Kidney (tissue), 14 donors: ENCODE results near the gene HDAC9. TPM values are rescaled to one million over a fixed set of nuclear protein-coding genes. Genes with fewer than 3 reads are reported as not detected.

Source experiments
- DNase-seq, 5 donors: peaks; one replicate each; pipeline ENCODE4 v3.0.0-alpha.2; 2013 to 2020
- FAIRE-seq: peaks from 2 replicates; lab custom pipeline; 2012; peaks lifted over from hg19 to GRCh38; lab: Jason Lieb, UNC
- H3K27ac ChIP-seq, 2 donors: one replicate each; pipeline ENCODE4 v1.7.0; 2013; ENCODE audit warnings: low read depth in 2 of 2, low read length in 2 of 2, inconsistent platforms in 1 of 2
- H3K27me3 ChIP-seq: one replicate; pipeline ENCODE4 v1.7.1; 2013; ENCODE audit warnings: low read length, inconsistent platforms; ENCODE audit not compliant: control insufficient read depth, insufficient read depth
- H3K36me3 ChIP-seq, 3 donors: one replicate each; pipeline versions ENCODE4 v1.7.0 to v1.7.1; 2013; ENCODE audit warnings: low read length in 3 of 3, control low read depth in 1 of 3, inconsistent platforms in 1 of 3; ENCODE audit not compliant: insufficient read depth in 3 of 3, control insufficient read depth in 2 of 3
- H3K4me1 ChIP-seq, 3 donors: one replicate each; pipeline versions ENCODE4 v1.7.0 to v1.7.1; 2013; ENCODE audit warnings: low read length in 3 of 3, inconsistent platforms in 1 of 3, low read depth in 1 of 3; ENCODE audit not compliant: control insufficient read depth in 2 of 3, insufficient read depth in 2 of 3
- H3K4me3 ChIP-seq, 3 donors: one replicate each; pipeline versions ENCODE4 v1.7.0 to v1.8.1; 2013; ENCODE audit warnings: low read length in 3 of 3, control low read depth in 1 of 3, inconsistent platforms in 1 of 3
- H3K9ac ChIP-seq, 3 donors: one replicate each; pipeline versions ENCODE4 v1.7.0 to v1.7.1; 2013; ENCODE audit warnings: low read length in 3 of 3, control low read depth in 1 of 3, inconsistent platforms in 1 of 3
- H3K9me3 ChIP-seq, 3 donors: one replicate each; pipeline versions ENCODE4 v1.7.0 to v1.7.1; 2013; ENCODE audit warnings: low read length in 3 of 3, control low read depth in 1 of 3, inconsistent platforms in 1 of 3; ENCODE audit not compliant: control insufficient read depth in 2 of 3, insufficient read depth in 1 of 3
- intact Hi-C: fragments of 100-400 bp; cut with DNase I; formaldehyde crosslinking; loops from one replicate; pipeline ENCODE4 v1.11.1; 2022
- polyA plus RNA-seq: library from polyadenylated mRNA; stranded (reverse); fragments of 350-450 nt; fragmentation: Illumina TruSeq; extraction: RNeasy Lipid Tissue Mini Kit (QIAGEN cat#74804); gene quantifications from one replicate; pipeline ENCODE4 v1.2.3, GENCODE V29; 2014; ENCODE audit warnings: low read depth, low replicate concordance; ENCODE audit not compliant: insufficient read depth
- total RNA-seq: library from RNA; stranded (reverse); fragmentation: NEBNext Ultra II Directional; extraction: Animal tissue kit (Norgen Biotek cat#: 25700); gene quantifications from one replicate; pipeline ENCODE4 v1.2.1, GENCODE V29; 2021
- TF ChIP-seq, protein P1 (sequence below): IDR thresholded peaks from 3 replicates; pipeline ENCODE4 v1.5.1; 2012; ENCODE audit warnings: mild to moderate bottlenecking, moderate library complexity, borderline replicate concordance; ENCODE audit not compliant: insufficient read depth; ENCODE audit errors: extremely low read depth
- donor health status: control.
- donor health status: control.
- donor health status: control.
- donor health status: control.
- donor health status: control.
- donor health status: DM: yes; HTN: yes; CAD: no.
- donor health status: Normal renal cell carcinoma (clear cell type).

The HDAC9 gene
- total and polyA plus RNA-seq, 2 donors from 2014 or later, result 2.1 to 22.1 TPM

DNA sequence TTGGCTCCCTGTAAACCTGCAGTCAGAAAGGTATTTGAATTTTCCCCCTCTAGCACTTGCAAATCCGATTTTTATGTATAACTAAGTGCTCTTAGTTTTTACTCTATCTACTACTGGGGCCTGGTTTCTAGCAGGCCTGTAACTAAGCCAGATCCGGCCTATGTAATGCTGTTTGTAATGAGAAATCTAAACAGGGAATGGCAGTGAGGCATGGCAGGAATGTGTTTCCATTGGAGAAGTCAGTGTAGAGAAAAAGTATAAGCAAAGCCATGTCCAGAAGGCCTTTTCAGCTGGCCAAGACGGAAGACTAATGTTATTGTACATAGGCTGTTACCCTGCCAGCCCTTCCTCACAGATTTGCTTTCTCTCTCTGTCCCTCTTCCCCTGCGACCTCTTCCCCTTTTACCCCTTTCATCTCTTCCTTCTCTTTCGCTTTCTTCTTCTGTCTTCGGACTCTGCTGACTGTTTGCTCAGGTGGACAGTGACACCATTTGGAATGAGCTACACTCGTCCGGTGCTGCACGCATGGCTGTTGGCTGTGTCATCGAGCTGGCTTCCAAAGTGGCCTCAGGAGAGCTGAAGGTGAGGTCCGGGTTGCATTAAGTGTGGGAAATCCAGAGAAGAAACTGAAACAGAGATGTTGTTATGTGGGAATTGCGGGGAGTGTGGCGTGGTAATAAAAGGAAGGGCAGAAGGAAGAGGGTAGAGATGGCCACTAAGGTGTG lies 297.5 kb downstream of the HDAC9 start:
- Histone ChIP-seq H3K36me3 (no peaks in the 10 kb centered on the region), H3K27ac (no peak overlapping the region), H3K4me3 (no peak overlapping the region), H3K9me3 (no peaks in the 10 kb centered on the region), H3K27me3 (no peaks in the 10 kb centered on the region), H3K9ac (no peak overlapping the region), H3K4me1 (peaks cover 0 to 4% (median 0%) of the 10 kb centered on the region in 3 donors)
- no peak for FAIRE-seq
- intact Hi-C loops, result no loop called here
- TF ChIP-seq, protein P1, sequence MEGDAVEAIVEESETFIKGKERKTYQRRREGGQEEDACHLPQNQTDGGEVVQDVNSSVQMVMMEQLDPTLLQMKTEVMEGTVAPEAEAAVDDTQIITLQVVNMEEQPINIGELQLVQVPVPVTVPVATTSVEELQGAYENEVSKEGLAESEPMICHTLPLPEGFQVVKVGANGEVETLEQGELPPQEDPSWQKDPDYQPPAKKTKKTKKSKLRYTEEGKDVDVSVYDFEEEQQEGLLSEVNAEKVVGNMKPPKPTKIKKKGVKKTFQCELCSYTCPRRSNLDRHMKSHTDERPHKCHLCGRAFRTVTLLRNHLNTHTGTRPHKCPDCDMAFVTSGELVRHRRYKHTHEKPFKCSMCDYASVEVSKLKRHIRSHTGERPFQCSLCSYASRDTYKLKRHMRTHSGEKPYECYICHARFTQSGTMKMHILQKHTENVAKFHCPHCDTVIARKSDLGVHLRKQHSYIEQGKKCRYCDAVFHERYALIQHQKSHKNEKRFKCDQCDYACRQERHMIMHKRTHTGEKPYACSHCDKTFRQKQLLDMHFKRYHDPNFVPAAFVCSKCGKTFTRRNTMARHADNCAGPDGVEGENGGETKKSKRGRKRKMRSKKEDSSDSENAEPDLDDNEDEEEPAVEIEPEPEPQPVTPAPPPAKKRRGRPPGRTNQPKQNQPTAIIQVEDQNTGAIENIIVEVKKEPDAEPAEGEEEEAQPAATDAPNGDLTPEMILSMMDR, result no peak
- peak in 4 of 5 donors; percentile 34 to 81 (median 68) for DNase-seq

DNA sequence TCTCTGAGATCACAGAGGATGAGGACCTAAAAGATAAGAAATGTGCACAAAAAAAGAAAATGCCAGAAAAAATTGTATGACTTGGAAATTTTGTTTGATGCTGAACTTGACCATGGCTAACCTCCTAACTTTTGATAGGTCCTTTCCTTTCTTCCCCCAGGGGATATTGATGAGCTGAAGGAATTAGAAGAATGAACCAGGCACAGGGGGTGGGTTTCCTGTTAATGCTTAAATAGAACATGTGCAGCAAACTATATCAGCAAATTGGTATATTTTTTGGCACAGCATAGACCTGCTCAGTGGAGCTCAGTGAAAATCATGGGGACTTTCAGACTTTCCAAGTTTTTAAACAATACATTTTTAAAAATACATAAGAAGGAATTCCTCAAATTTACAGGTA lies 300.7 kb downstream of the HDAC9 start:
- no peak overlapping the region for H3K4me3 ChIP-seq
- intact Hi-C loops, result no loop called here
- peaks cover 0 to 4% (median 0%) of the 10 kb centered on the region in 3 donors for H3K4me1 ChIP-seq
- no peaks in the 10 kb centered on the region for H3K36me3 ChIP-seq
- no peak for FAIRE-seq
- DNase-seq, result no peak
- no peaks in the 10 kb centered on the region for H3K27me3 ChIP-seq
- no peaks in the 10 kb centered on the region for H3K9me3 ChIP-seq
- H3K9ac ChIP-seq, result no peak overlapping the region
- no peak overlapping the region for H3K27ac ChIP-seq
- TF ChIP-seq, protein P1, result no peak

DNA sequence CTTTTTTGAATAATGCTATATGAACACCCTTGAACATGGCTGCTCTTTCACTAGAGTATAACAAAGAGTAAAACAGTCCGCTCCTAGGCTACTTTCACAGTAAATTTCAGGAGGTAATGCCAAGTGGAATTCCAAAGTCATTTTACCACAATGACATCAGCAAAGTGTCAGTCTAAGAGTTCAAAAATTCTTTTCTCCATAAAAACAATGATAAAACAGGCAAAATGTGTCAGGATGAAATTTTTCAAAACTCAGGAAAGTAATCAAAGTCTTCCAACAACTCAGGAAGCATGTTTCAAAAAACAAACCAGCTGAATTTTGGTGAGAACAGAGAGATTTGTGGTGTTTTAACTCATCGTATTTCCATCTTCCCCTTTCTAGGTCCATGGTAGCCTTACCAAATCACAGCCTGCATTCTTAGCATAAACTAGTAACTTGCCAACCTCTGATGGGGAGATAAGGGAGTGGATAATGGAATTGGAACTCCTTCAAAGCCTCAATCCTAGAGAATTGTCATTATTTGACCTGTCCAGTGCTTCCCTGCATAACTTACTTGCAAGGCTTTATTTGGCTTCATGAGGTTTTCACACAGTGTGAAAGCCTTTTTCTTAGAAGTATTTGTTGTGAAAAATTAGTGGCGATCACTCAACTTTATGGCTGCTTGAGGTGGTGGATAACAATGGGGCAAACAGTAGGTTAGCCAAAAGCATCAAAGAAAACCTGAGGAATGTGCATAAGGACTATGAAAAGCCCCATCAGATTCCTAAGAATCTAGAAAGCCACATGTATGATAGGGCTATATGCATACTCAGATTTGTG lies 302.7 kb downstream of the HDAC9 start:
- Histone ChIP-seq H3K36me3 (no peaks in the 10 kb centered on the region), H3K4me1 (no peaks in the 10 kb centered on the region), H3K27me3 (no peaks in the 10 kb centered on the region), H3K9ac (no peak overlapping the region), H3K4me3 (no peak overlapping the region), H3K27ac (no peak overlapping the region), H3K9me3 (no peaks in the 10 kb centered on the region)
- intact Hi-C loops, result no loop called here
- no peak for FAIRE-seq
- TF ChIP-seq, protein P1, result no peak
- peak in 1 of 5 donors; percentile 11 for DNase-seq
